Measurements from ENCODE around the gene CDR2L. TPM values are rescaled to one million over a fixed set of nuclear protein-coding genes. Genes with fewer than 3 reads are reported as not detected.
"Not testable (repeated sequence)": the region's sequence is repeated elsewhere in the genome, so short reads cannot be mapped to it uniquely, and the experiment has no call there.

Gene CDR2L
- polyA plus RNA-seq, 1 experiment = 19.6 TPM

GRCh38 chr17:74981979-74982662 lies 5.3 kb upstream of the CDR2L start:
- Histone ChIP-seq H3K36me3 (ENCODE audit: control insufficient read depth, insufficient read depth, low read length) (no peaks in the 10 kb centered on the region), H3K27me3 (ENCODE audit: control insufficient read depth, insufficient read depth, low read length) (peaks cover 1% of the 10 kb centered on the region; the same call in 1 of the 2 replicates), H3K4me3 (ENCODE audit: low read depth, low read length) (peak overlapping the region; percentile 61)
- ChIA-PET POLR2A (interaction anchor here (0.6 to 0.9 kb wide), 2 partner anchors 30 to 34 kb away, joined by 3 to 10 read pairs; partner anchors contain the start of gene MRPL58), CTCF (interaction anchor here (0.9 to 2.5 kb wide), 4 partner anchors 9 to 149 kb away, joined by 3 to 15 read pairs (median 4); partner anchors contain the start of genes HID1 and NT5C)
- no peak for DNase-seq (ENCODE audit: low read depth)
- TF ChIP-seq, protein P1, sequence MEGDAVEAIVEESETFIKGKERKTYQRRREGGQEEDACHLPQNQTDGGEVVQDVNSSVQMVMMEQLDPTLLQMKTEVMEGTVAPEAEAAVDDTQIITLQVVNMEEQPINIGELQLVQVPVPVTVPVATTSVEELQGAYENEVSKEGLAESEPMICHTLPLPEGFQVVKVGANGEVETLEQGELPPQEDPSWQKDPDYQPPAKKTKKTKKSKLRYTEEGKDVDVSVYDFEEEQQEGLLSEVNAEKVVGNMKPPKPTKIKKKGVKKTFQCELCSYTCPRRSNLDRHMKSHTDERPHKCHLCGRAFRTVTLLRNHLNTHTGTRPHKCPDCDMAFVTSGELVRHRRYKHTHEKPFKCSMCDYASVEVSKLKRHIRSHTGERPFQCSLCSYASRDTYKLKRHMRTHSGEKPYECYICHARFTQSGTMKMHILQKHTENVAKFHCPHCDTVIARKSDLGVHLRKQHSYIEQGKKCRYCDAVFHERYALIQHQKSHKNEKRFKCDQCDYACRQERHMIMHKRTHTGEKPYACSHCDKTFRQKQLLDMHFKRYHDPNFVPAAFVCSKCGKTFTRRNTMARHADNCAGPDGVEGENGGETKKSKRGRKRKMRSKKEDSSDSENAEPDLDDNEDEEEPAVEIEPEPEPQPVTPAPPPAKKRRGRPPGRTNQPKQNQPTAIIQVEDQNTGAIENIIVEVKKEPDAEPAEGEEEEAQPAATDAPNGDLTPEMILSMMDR (IDR thresholded peaks at IDR 0.05; ENCODE audit: insufficient read depth, low read depth, low read length) = no peak

DNA sequence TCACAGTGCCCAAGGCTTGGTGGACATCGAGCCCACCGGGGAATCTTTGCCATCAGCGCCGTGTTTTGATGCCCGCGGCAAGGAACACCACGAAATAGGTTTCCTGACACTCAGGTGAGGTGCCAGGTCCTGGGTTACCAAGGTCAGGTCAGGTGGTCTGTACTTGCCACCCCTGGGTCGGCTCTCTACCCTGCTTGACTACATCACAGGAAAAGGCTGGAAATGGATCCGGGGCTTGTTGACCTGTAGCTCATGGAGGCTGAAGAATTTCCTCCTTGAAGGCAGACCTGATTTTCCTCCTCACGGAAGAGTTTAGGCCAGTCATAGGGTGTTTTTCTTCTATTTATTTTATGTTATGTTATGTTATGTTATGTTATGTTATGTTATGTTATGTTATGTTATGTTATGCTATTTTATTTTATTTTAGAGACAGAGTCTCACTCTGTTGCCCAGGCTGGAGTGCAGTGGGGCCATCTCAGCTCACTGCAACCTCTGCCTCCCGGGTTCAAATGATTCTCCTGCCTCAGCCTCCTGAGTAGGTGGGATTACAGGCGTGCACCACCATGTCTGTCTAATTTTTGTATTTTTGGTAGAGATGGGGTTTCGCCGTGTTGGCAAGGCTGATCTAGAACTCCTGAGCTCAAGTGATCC lies 4.6 kb upstream of the CDR2L start:
- H3K27me3 ChIP-seq (ENCODE audit: control insufficient read depth, insufficient read depth, low read length); DNase-seq (ENCODE audit: low read depth); H3K36me3 ChIP-seq (ENCODE audit: control insufficient read depth, insufficient read depth, low read length): not testable (repeated sequence)
- POLR2A ChIA-PET = interaction anchor here (0.6 to 0.9 kb wide), 2 partner anchors 29 to 33 kb away, joined by 3 to 10 read pairs; partner anchors contain the start of gene MRPL58
- CTCF ChIA-PET = interaction anchor here (0.5 to 2.5 kb wide), 6 partner anchors 9 to 148 kb away, joined by 3 to 15 read pairs (median 3); partner anchors contain the start of genes HID1 and NT5C
- peak overlapping the region; percentile 61 for H3K4me3 ChIP-seq (ENCODE audit: low read depth, low read length)

DNA sequence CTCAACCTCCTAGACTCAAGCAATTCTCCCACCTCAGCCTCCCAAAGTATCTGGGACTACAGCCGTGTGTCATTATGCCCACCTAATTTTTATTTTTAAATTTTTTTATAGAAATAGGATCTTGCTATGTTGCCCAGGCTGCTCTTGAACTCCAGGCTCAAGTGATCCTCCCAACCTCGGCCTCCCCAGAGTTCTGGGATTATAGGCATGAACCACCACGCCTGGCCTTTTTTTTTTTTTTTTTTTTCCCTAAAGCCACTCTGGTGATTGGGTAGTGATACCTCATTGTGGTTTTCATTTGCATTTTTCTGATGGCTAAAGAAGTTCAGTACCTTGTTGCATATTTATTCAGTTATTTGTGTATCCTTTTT lies 1.2 kb upstream of the CDR2L start:
- POLR2A ChIA-PET = no interaction called here
- Histone ChIP-seq H3K27me3 (ENCODE audit: control insufficient read depth, insufficient read depth, low read length) (no peaks in the 10 kb centered on the region), H3K4me3 (ENCODE audit: low read depth, low read length) (no peak overlapping the region), H3K36me3 (ENCODE audit: control insufficient read depth, insufficient read depth, low read length) (no peaks in the 10 kb centered on the region)
- TF ChIP-seq, protein P1 (IDR thresholded peaks at IDR 0.05; ENCODE audit: insufficient read depth, low read depth, low read length) = no peak
- CTCF ChIA-PET = interaction anchor here (1.3 to 1.5 kb wide), 2 partner anchors 27 to 28 kb away, joined by 4 to 5 read pairs; no protein-coding TSS in a partner anchor
- DNase-seq (ENCODE audit: low read depth) = no peak

GRCh38 chr17:74987909-74988711 lies 678 bp downstream of the CDR2L start:
- Histone ChIP-seq H3K4me3 (ENCODE audit: low read depth, low read length) (peak overlapping the region; percentile 82), H3K36me3 (ENCODE audit: control insufficient read depth, insufficient read depth, low read length) (no peaks in the 10 kb centered on the region; the same call in 1 of the 2 replicates), H3K27me3 (ENCODE audit: control insufficient read depth, insufficient read depth, low read length) (no peaks in the 10 kb centered on the region)
- no peak for DNase-seq (ENCODE audit: low read depth)
- TF ChIP-seq, protein P1 (IDR thresholded peaks at IDR 0.05; ENCODE audit: insufficient read depth, low read depth, low read length) = peak; percentile 70
- ChIA-PET CTCF (interaction anchor here (0.8 to 2.4 kb wide), 14 partner anchors 9 to 103 kb away, joined by 3 to 19 read pairs (median 4); partner anchors contain the start of gene HID1), POLR2A (interaction anchor here (0.5 to 0.6 kb wide), 3 partner anchors 31 to 118 kb away, joined by 4 to 11 read pairs (median 5); no protein-coding TSS in a partner anchor)

GRCh38 chr17:74990581-74991105 lies 3.2 kb downstream of the CDR2L start:
- no peaks in the 10 kb centered on the region; the same call in 1 of the 2 replicates for H3K36me3 ChIP-seq (ENCODE audit: control insufficient read depth, insufficient read depth, low read length)
- ChIA-PET CTCF (no interaction called here), POLR2A (no interaction called here)
- no peak for DNase-seq (ENCODE audit: low read depth)
- H3K27me3 ChIP-seq (ENCODE audit: control insufficient read depth, insufficient read depth, low read length) = no peaks in the 10 kb centered on the region
- TF ChIP-seq, protein P1 (IDR thresholded peaks at IDR 0.05; ENCODE audit: insufficient read depth, low read depth, low read length) = no peak
- H3K4me3 ChIP-seq (ENCODE audit: low read depth, low read length) = no peak overlapping the region

Data from BJ (cell line).